GM18907 (cell line): Measurements from ENCODE around the gene OR7G3.

Experiments
- ATAC-seq: cut with Tn5 transposase; IDR thresholded peaks from one replicate; pipeline ENCODE4 v1.9.1; 2021; ENCODE audit warnings: mild to moderate bottlenecking, moderate library complexity; ENCODE audit not compliant: unreplicated experiment

OR7G3 gene

GRCh38 chr19:9126900-9127405 lies at the start of gene OR7G3:
TSS of gene OR7G3 (minus strand) at chr19:9126950. CDS start at chr19:9126950, 0 bp downstream.
- no peak for ATAC-seq

- no peak for ATAC-seq
Observed at GRCh38 chr19:9175326-9175725, 48.6 kb upstream of the OR7G3 start.

GRCh38 chr19:9171393-9171991 lies 44.7 kb upstream of the OR7G3 start:
- no peak for ATAC-seq

- ATAC-seq = no peak
Observed at GRCh38 chr19:9166846-9167245, 40.1 kb upstream of the OR7G3 start.

GRCh38 chr19:9165261-9165660 lies 38.5 kb upstream of the OR7G3 start:
- ATAC-seq = no peak

GRCh38 chr19:9161427-9161826 lies 34.7 kb upstream of the OR7G3 start:
- no peak for ATAC-seq

GRCh38 chr19:9159891-9160290 lies 33.1 kb upstream of the OR7G3 start:
- ATAC-seq = no peak

- ATAC-seq = no peak
Observed at GRCh38 chr19:9156304-9156703, 29.6 kb upstream of the OR7G3 start.

- no peak for ATAC-seq
Observed at GRCh38 chr19:9155591-9155990, 28.8 kb upstream of the OR7G3 start.

- ATAC-seq = no peak
Observed at GRCh38 chr19:9151367-9151766, 24.6 kb upstream of the OR7G3 start.

- ATAC-seq = no peak
Observed at GRCh38 chr19:9150650-9151049, 23.9 kb upstream of the OR7G3 start.

GRCh38 chr19:9149997-9150396 lies 23.2 kb upstream of the OR7G3 start:
- no peak for ATAC-seq

GRCh38 chr19:9148697-9149096 lies 21.9 kb upstream of the OR7G3 start:
- no peak for ATAC-seq

GRCh38 chr19:9146882-9147281 lies 20.1 kb upstream of the OR7G3 start:
- ATAC-seq = no peak

GRCh38 chr19:9144920-9145319 lies 18.2 kb upstream of the OR7G3 start:
- ATAC-seq = no peak

- peak; percentile 95 for ATAC-seq
Observed at GRCh38 chr19:9140159-9140874, 13.6 kb upstream of the OR7G3 start, which contains the start of gene ZNF317. TSS of gene ZNF317 (plus strand) at chr19:9140397. CDS start at chr19:9156017, 15,620 bp downstream.

- peak; percentile 16 for ATAC-seq
Observed at GRCh38 chr19:9139609-9140158, 12.9 kb upstream of the OR7G3 start.

- no peak for ATAC-seq
Observed at GRCh38 chr19:9132422-9132821, 5.7 kb upstream of the OR7G3 start.

- no peak for ATAC-seq
Observed at GRCh38 chr19:9130965-9131364, 4.2 kb upstream of the OR7G3 start.

- ATAC-seq = no peak
Observed at GRCh38 chr19:9128171-9128570, 1.4 kb upstream of the OR7G3 start.

GRCh38 chr19:9116547-9116946 lies 10.2 kb downstream of the OR7G3 start:
- ATAC-seq = no peak

- no peak for ATAC-seq
Observed at GRCh38 chr19:9115307-9115813, 11.4 kb downstream of the OR7G3 start, which contains the start of gene OR7G1. TSS of gene OR7G1 (minus strand) at chr19:9115763. CDS start at chr19:9115763, 0 bp downstream.
